OCI-LY3 (cell line): Measurements from ENCODE around the gene PARD3.

Source experiments
- CTCF ChIP-seq: fragments of 200-600, 300-600 bp; sonication (generic); IDR thresholded peaks from 2 replicates; pipeline ENCODE4 v1.5.1; 2014; ENCODE audit warnings: antibody characterized with exemption, low read length, low read depth
- EZH2phosphoT487 ChIP-seq: fragments of 200-600 bp; shearing (Covaris generic); IDR thresholded peaks from 2 replicates; pipeline ENCODE4 v1.6.1; 2018; ENCODE audit warnings: antibody characterized with exemption, mixed run types, low read depth

- TF ChIP-seq CTCF (no peak), EZH2phosphoT487 (no peak)
Measured at GRCh38 chr10:34677591-34677990, 137.5 kb downstream of the PARD3 start.
